A549 treated with Hydrocortisone at 1 μM for 4 hours (cell line): ENCODE results near the gene UPF3A. TPM values are rescaled to one million over a fixed set of nuclear protein-coding genes. Genes with fewer than 3 reads are reported as not detected.

Experiments
- total RNA-seq: library from RNA; stranded (reverse); fragments of 200-300 nt; extraction: Qiagen RNA extraction; gene quantifications from 5 replicates; pipeline ENCODE4 v1.2.3, GENCODE V29; 2022

The UPF3A gene
- total RNA-seq: 31.5 to 34.8 TPM (median 32.7 TPM) in 5 replicates

GRCh38 chr13:114281351-114282040 lies at the start of gene UPF3A:
Gene UPF3A, plus strand, starts transcription at chr13:114281601. Its CDS starts 39 bp downstream, at chr13:114281640.

GRCh38 chr13:114234645-114235421 lies 46.6 kb upstream of the UPF3A start, which contains the start of gene CDC16:
Gene CDC16, plus strand, starts transcription at chr13:114234897. Its CDS starts 188 bp downstream, at chr13:114235085.

GRCh38 chr13:114314074-114314912 lies 32.9 kb downstream of the UPF3A start, which contains the start of gene CHAMP1:
Gene CHAMP1, plus strand, starts transcription at chr13:114314503. Its CDS starts 9,340 bp downstream, at chr13:114323843.

Other genes starting within 250 kb of the UPF3A start
- 8.1 to 12.9 TPM (median 10.1 TPM) in 5 replicates for gene RASA3, start 149.0 kb upstream of the UPF3A start, total RNA-seq
- gene CFAP97D2, start 102.3 kb upstream of the UPF3A start, total RNA-seq: not detected in 5 replicates
- gene CDC16, start 46.7 kb upstream of the UPF3A start, total RNA-seq: 38.6 to 46.3 TPM (median 44.6 TPM) in 5 replicates
- gene CHAMP1, start 32.9 kb downstream of the UPF3A start, total RNA-seq: 22.6 to 24.5 TPM (median 23.8 TPM) in 5 replicates